B cell (primary cell): ENCODE data around the gene PLPPR1. TPM values are rescaled to one million over a fixed set of nuclear protein-coding genes. Genes with fewer than 3 reads are reported as not detected.

Source experiments
- ATAC-seq: fragments of 200-7000 bp; cut with Tn5 transposase; one replicate; pipeline ENCODE4 v1.10.0; 2021; ENCODE audit warnings: low read depth, mild to moderate bottlenecking, moderate number of reproducible peaks, moderate library complexity
- CTCF ChIA-PET: fragments of 350-600 bp; sonication (Branson Sonifier 250); formaldehyde crosslinking; loops from one replicate; lab custom pipeline; 2021; ENCODE audit warnings: antibody characterized with exemption, inconsistent platforms; lab: Charles Lee
- POLR2A ChIA-PET: fragments of 350-600 bp; sonication (Branson Sonifier 250); formaldehyde crosslinking; loops from one replicate; lab custom pipeline; 2021; ENCODE audit warnings: antibody characterized with exemption; lab: Charles Lee
- DNase-seq: peaks from one replicate; pipeline ENCODE4 v3.0.0; 2013
- H2AFZ ChIP-seq: 2 replicates; pipeline ENCODE4 v1.6.1; 2012; ENCODE audit warnings: mild to moderate bottlenecking, low read depth, low read length; ENCODE audit not compliant: insufficient read depth, poor library complexity, severe bottlenecking
- H3K27ac ChIP-seq, 2 donors: 1 replicate in 1 of 2; 2 replicates in 1 of 2; pipeline ENCODE4 v1.5.1; 2012 to 2013; ENCODE audit warnings: low read length in 2 of 2, mild to moderate bottlenecking in 2 of 2, moderate library complexity in 1 of 2
- H3K27me3 ChIP-seq, 4 experiments: fragments of 200-600 bp in 1 of 4; sonication (generic) in 1 of 4; replicated peaks in 1 of 4; 1 replicate in 2 of 4; 2 replicates in 2 of 4; pipeline versions ENCODE4 v1.6.1 to v1.7.0; 2013 to 2016; ENCODE audit warnings: low read length in 3 of 4, mild to moderate bottlenecking in 2 of 4, mixed read lengths in 1 of 4, moderate library complexity in 1 of 4; ENCODE audit not compliant: insufficient read depth in 4 of 4, control insufficient read depth in 3 of 4; ENCODE audit errors: control extremely low read depth in 1 of 4
- H3K36me3 ChIP-seq, 2 experiments: replicated peaks in 1 of 2; 1 replicate in 1 of 2; 2 replicates in 1 of 2; pipeline versions ENCODE4 v1.6.1 to v1.7.1; 2013; ENCODE audit warnings: low read length in 1 of 2; ENCODE audit not compliant: insufficient read depth in 2 of 2, control insufficient read depth in 1 of 2; ENCODE audit errors: control extremely low read depth in 1 of 2, extremely low read depth in 1 of 2
- H3K4me1 ChIP-seq, 2 donors: fragments of 200-600 bp in 1 of 2; sonication (generic) in 1 of 2; 1 replicate in 1 of 2; 2 replicates in 1 of 2; pipeline versions ENCODE4 v1.5.1 to v1.6.1; 2013 to 2017; ENCODE audit warnings: low read length in 2 of 2; ENCODE audit not compliant: control insufficient read depth in 2 of 2, insufficient read depth in 2 of 2
- H3K4me2 ChIP-seq: replicated peaks from 2 replicates; pipeline ENCODE3; 2012; ENCODE audit warnings: mild to moderate bottlenecking, low read depth, low read length; ENCODE audit not compliant: poor library complexity, severe bottlenecking
- H3K4me3 ChIP-seq, 5 experiments: fragments of 200-600 bp in 1 of 5; sonication (generic) in 1 of 5; 1 replicate in 3 of 5; 2 replicates in 2 of 5; pipeline versions ENCODE4 v1.5.1 to v1.7.0; 2011 to 2016; ENCODE audit warnings: low read length in 4 of 5, mild to moderate bottlenecking in 4 of 5, low read depth in 2 of 5, control low read depth in 1 of 5, moderate library complexity in 1 of 5; ENCODE audit not compliant: insufficient read depth in 1 of 5; ENCODE audit errors: control extremely low read depth in 1 of 5, extremely low read depth in 1 of 5
- H3K79me2 ChIP-seq: fragments of 200-600 bp; sonication (generic); one replicate; pipeline ENCODE4 v1.6.0; 2016; ENCODE audit warnings: low read length; ENCODE audit not compliant: control insufficient read depth, insufficient read depth
- H3K9ac ChIP-seq: fragments of 200-600 bp; sonication (generic); 2 replicates; pipeline ENCODE4 v1.6.1; 2017; ENCODE audit warnings: mild to moderate bottlenecking, low read length, moderate library complexity
- H3K9me3 ChIP-seq, 3 donors: one replicate each; pipeline versions ENCODE4 v1.6.1 to v1.7.1; 2013; ENCODE audit warnings: low read length in 2 of 3; ENCODE audit not compliant: control insufficient read depth in 2 of 3, insufficient read depth in 1 of 3; ENCODE audit errors: control extremely low read depth in 1 of 3
- H4K20me1 ChIP-seq: 2 replicates; pipeline ENCODE4 v1.6.0; 2012; ENCODE audit warnings: mild to moderate bottlenecking, low read length; ENCODE audit not compliant: insufficient read depth, control insufficient read depth, poor library complexity, severe bottlenecking
- H3K27ac Mint-ChIP-seq: one replicate; pipeline ENCODE4 v1.8.0; 2021; ENCODE audit warnings: mixed read lengths
- H3K27me3 Mint-ChIP-seq: one replicate; pipeline ENCODE4 v1.8.0; 2021; ENCODE audit warnings: mixed read lengths
- H3K4me1 Mint-ChIP-seq: one replicate; pipeline ENCODE4 v1.8.0; 2021; ENCODE audit warnings: mixed read lengths
- H3K4me3 Mint-ChIP-seq: one replicate; pipeline ENCODE4 v1.8.0; 2021; ENCODE audit warnings: mixed read lengths
- H3K9me3 Mint-ChIP-seq: one replicate; pipeline ENCODE4 v1.8.0; 2022; ENCODE audit warnings: mixed read lengths; ENCODE audit not compliant: insufficient read depth
- EZH2 ChIP-seq: IDR thresholded peaks from 2 replicates; pipeline ENCODE4 v1.6.1; 2012; ENCODE audit warnings: borderline replicate concordance, low read depth, mild to moderate bottlenecking, moderate library complexity, low read length; ENCODE audit not compliant: insufficient read depth, poor library complexity, severe bottlenecking
- WGBS: methylation state at CpG from one replicate; pipeline ENCODE4 v1.1.5; 2013; ENCODE audit warnings: missing lambda C conversion rate; ENCODE audit not compliant: insufficient coverage; 5-methylcytosine and 5-hydroxymethylcytosine counted together
- intact Hi-C: fragments of 100-400 bp; cut with micrococcal nuclease; formaldehyde crosslinking; loops from one replicate; pipeline ENCODE4 v1.10.0; 2022
- polyA plus RNA-seq: library from polyadenylated mRNA; depleted of rRNA; stranded (reverse); fragments of >200 nt; gene quantifications from 2 replicates; pipeline ENCODE4 v1.2.3, GENCODE V29; 2012
- total RNA-seq, 2 donors: library from RNA; stranded (reverse); fragments of 120-200 nt in 1 of 2; gene quantifications; 1 replicate in 1 of 2; 2 replicates in 1 of 2; pipeline versions ENCODE4 v1.2.3 to v1.2.4, GENCODE V29; 2013 to 2022
- TF ChIP-seq, protein P1 (sequence below): fragments of 200-600 bp; IDR thresholded peaks from one replicate; pipeline ENCODE4 v1.8.0; 2022; ENCODE audit warnings: antibody characterized with exemption, mild to moderate bottlenecking

The PLPPR1 gene
- total and polyA plus RNA-seq, 2 donors (not counting 1 experiment from before 2014, with no cell fraction given): not detected

- Histone ChIP-seq H4K20me1 (no peaks in the 10 kb centered on the region), H3K9me3 (no peaks in the 10 kb centered on the region), H3K36me3 (no peaks in the 10 kb centered on the region), H3K79me2 (no peaks in the 10 kb centered on the region), H3K27me3 (no peaks in the 10 kb centered on the region), H3K4me1 (no peaks in the 10 kb centered on the region), H3K4me3 (no peak overlapping the region), H3K4me2 (no peak overlapping the region), H2AFZ (no peak overlapping the region), H3K27ac (no peak overlapping the region), H3K9ac (no peak overlapping the region)
- Mint-ChIP-seq H3K27ac (no peak overlapping the region), H3K4me1 (no peaks in the 10 kb centered on the region), H3K4me3 (no peak overlapping the region), H3K27me3 (peaks cover 4% of the 10 kb centered on the region), H3K9me3 (no peaks in the 10 kb centered on the region)
- POLR2A ChIA-PET: no interaction called here
- CTCF ChIA-PET: no interaction called here
- no peak for TF ChIP-seq EZH2
- TF ChIP-seq, protein P1, sequence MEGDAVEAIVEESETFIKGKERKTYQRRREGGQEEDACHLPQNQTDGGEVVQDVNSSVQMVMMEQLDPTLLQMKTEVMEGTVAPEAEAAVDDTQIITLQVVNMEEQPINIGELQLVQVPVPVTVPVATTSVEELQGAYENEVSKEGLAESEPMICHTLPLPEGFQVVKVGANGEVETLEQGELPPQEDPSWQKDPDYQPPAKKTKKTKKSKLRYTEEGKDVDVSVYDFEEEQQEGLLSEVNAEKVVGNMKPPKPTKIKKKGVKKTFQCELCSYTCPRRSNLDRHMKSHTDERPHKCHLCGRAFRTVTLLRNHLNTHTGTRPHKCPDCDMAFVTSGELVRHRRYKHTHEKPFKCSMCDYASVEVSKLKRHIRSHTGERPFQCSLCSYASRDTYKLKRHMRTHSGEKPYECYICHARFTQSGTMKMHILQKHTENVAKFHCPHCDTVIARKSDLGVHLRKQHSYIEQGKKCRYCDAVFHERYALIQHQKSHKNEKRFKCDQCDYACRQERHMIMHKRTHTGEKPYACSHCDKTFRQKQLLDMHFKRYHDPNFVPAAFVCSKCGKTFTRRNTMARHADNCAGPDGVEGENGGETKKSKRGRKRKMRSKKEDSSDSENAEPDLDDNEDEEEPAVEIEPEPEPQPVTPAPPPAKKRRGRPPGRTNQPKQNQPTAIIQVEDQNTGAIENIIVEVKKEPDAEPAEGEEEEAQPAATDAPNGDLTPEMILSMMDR: no peak
- no CpG with 5 or more reads among the region's 1 CpG for WGBS
- DNase-seq (no peak), ATAC-seq (no peak)
- intact Hi-C loops: no loop called here
Observed at GRCh38 chr9:101094686-101095085, 66.2 kb downstream of the PLPPR1 start.

DNA sequence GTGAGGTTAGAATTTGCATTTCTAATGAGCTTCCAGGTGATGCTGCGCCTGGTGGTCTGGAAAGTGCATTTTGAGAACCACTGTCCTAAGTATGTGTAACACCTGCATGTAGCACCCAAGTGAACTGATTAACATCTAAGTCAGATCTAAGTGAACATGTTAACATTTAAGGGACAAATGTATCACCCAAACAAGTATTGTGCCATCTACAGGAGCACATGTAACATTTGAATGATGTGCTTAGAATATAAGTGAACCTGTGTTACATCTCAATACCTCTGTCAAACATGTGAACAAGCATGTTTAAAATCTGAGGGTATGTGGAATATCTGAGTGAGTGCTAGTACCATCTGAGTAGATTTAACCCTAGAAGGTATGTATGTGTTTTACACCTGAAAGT, 68.7 kb downstream of the PLPPR1 start:
- 0% methylated on average over 1 of the region's 1 CpG for WGBS
- no peaks in the 10 kb centered on the region for H3K36me3 ChIP-seq
- no peak overlapping the region for H2AFZ ChIP-seq
- no peaks in the 10 kb centered on the region for H3K9me3 ChIP-seq
- H3K9me3 Mint-ChIP-seq: no peaks in the 10 kb centered on the region
- ChIA-PET POLR2A (no interaction called here), CTCF (no interaction called here)
- ATAC-seq (no peak), DNase-seq (no peak)
- H3K4me3 Mint-ChIP-seq: no peak overlapping the region
- peaks cover 4% of the 10 kb centered on the region for H3K27me3 Mint-ChIP-seq
- no peak overlapping the region for H3K4me2 ChIP-seq
- H3K4me3 ChIP-seq: no peak overlapping the region
- no peaks in the 10 kb centered on the region for H3K4me1 ChIP-seq
- H4K20me1 ChIP-seq: no peaks in the 10 kb centered on the region
- H3K27ac Mint-ChIP-seq: no peak overlapping the region
- no peak overlapping the region for H3K27ac ChIP-seq
- no peaks in the 10 kb centered on the region for H3K4me1 Mint-ChIP-seq
- intact Hi-C loops: no loop called here
- no peak for TF ChIP-seq EZH2
- TF ChIP-seq, protein P1: no peak
- no peaks in the 10 kb centered on the region for H3K27me3 ChIP-seq
- no peaks in the 10 kb centered on the region for H3K79me2 ChIP-seq
- no peak overlapping the region for H3K9ac ChIP-seq
